Bronchial epithelial cell (primary cell): ENCODE measurements around the gene SETD1A. TPM values are rescaled to one million over a fixed set of nuclear protein-coding genes. Genes with fewer than 3 reads are reported as not detected.
"Not testable (repeated sequence)": the region's sequence is repeated elsewhere in the genome, so short reads cannot be mapped to it uniquely, and the experiment has no call there.

Experiments used
- DNase-seq: peaks from one replicate; pipeline ENCODE4 v3.0.0-alpha.2; 2010; ENCODE audit warnings: low read depth
- FAIRE-seq: peaks from 2 replicates; lab custom pipeline; 2011; peaks lifted over from hg19 to GRCh38; lab: Jason Lieb, UNC
- H3K27me3 ChIP-seq: 2 replicates; pipeline ENCODE4 v1.5.1; 2011; ENCODE audit warnings: low read length; ENCODE audit not compliant: control insufficient read depth, insufficient read depth
- H3K36me3 ChIP-seq: 2 replicates; pipeline ENCODE4 v1.5.1; 2011; ENCODE audit warnings: low read length; ENCODE audit not compliant: control insufficient read depth, insufficient read depth
- H3K4me3 ChIP-seq: 2 replicates; pipeline ENCODE4 v1.5.1; 2011; ENCODE audit warnings: mild to moderate bottlenecking, low read depth, low read length, control low read depth
- total RNA-seq: library from RNA; depleted of rRNA; stranded (reverse); fragments of >200 nt; gene quantifications from 2 replicates; pipeline ENCODE4 v1.2.1, GENCODE V29; 2014
- TF ChIP-seq, protein P1 (sequence below): IDR thresholded peaks from 2 replicates; pipeline ENCODE4 v1.5.1; 2011; ENCODE audit warnings: mild to moderate bottlenecking, moderate library complexity, low read length, control low read depth, inconsistent platforms; ENCODE audit not compliant: insufficient read depth, severe bottlenecking

The SETD1A gene
- total RNA-seq, 1 donor from 2014 or later: 1.3 TPM

DNA sequence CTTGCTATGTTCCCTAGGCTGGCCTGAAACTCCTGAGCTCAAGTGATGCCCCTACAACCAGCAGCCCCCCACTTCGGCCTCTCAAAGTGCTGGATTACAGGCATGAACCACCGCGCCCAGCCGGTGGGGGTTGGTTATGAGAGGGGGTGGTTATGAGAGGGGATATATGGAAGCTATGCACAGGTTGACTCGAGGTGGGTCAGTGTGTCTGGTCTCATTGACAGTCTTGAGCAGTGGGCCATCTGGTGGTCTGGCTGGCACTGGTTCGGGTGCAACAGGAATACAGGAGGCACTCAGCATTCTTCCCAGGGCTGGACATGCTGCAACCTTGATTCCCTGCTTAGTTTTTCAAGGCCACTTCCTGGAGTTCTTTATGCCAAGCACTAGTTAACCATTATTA is 58.5 kb downstream of the SETD1A start:
- H3K27me3 ChIP-seq: peaks cover 10% of the 10 kb centered on the region
- TF ChIP-seq, protein P1, sequence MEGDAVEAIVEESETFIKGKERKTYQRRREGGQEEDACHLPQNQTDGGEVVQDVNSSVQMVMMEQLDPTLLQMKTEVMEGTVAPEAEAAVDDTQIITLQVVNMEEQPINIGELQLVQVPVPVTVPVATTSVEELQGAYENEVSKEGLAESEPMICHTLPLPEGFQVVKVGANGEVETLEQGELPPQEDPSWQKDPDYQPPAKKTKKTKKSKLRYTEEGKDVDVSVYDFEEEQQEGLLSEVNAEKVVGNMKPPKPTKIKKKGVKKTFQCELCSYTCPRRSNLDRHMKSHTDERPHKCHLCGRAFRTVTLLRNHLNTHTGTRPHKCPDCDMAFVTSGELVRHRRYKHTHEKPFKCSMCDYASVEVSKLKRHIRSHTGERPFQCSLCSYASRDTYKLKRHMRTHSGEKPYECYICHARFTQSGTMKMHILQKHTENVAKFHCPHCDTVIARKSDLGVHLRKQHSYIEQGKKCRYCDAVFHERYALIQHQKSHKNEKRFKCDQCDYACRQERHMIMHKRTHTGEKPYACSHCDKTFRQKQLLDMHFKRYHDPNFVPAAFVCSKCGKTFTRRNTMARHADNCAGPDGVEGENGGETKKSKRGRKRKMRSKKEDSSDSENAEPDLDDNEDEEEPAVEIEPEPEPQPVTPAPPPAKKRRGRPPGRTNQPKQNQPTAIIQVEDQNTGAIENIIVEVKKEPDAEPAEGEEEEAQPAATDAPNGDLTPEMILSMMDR: no peak
- no peaks in the 10 kb centered on the region for H3K36me3 ChIP-seq
- no peak for DNase-seq
- no peak overlapping the region for H3K4me3 ChIP-seq
- FAIRE-seq: no peak

- not testable (repeated sequence) for H3K36me3 ChIP-seq, DNase-seq, H3K27me3 ChIP-seq, FAIRE-seq, H3K4me3 ChIP-seq
Observed at GRCh38 chr16:31017756-31018155, 60.2 kb downstream of the SETD1A start.

GRCh38 chr16:31020536-31020935 is 63.0 kb downstream of the SETD1A start:
- no peak overlapping the region for H3K4me3 ChIP-seq
- TF ChIP-seq, protein P1: no peak
- DNase-seq (no peak), FAIRE-seq (no peak)
- H3K36me3 ChIP-seq: no peaks in the 10 kb centered on the region
- H3K27me3 ChIP-seq: no peaks in the 10 kb centered on the region

DNA sequence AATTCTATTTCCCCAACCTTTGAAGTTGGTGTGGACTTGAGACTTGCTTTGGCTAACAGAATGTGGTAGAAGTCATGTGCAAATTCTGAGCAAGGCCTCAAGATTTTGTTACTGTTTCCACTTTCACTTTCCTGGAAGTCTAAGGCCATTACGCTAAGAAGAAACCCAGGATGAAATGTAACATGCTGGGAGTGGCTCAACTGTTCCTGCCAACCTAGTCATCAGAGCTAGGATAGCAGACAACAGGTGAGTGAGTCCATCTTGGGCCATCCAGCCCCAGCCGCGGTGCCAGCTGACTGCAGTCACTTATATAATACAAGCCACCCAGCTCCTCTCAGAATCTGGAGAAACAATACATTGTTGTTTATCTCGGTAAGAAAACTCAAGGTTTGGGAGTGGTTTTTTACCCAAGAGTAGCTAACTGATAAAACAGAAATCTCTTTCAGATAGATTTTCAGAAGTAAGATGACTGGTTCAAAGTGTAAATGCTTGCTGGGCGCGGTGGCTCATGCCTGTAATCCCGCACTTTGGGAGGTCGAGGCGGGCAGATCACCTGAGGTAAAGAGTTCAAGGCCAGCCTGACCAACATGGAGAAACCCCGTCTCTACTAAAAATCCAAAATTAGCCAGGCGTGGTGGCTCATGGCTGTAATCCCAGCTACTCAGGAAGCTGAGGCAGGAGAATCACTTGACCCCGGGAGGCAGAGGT is 65.1 kb downstream of the SETD1A start:
- H3K27me3 ChIP-seq: no peaks in the 10 kb centered on the region
- H3K36me3 ChIP-seq: no peaks in the 10 kb centered on the region
- H3K4me3 ChIP-seq: no peak overlapping the region
- TF ChIP-seq, protein P1: no peak
- FAIRE-seq (no peak), DNase-seq (no peak)

DNA sequence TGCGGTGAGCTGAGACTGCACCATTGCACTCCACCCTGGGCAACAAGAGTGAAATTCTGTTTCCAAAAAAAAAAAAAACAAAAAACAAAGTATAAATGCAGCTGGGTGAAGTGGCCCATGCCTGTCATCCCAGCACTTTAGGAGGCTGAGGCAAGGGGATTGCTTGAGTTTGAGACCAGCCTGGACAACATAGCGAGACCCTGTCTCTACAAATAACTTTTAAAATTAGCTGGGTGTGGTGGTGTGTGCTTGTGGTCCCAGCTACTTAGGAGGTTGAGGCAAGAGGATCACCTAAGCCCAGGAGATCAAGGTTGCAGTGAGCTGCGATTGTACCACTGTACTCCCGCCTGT is 65.7 kb downstream of the SETD1A start:
- H3K36me3 ChIP-seq: no peaks in the 10 kb centered on the region
- TF ChIP-seq, protein P1: no peak
- H3K4me3 ChIP-seq: no peak overlapping the region
- no peak for FAIRE-seq
- DNase-seq: no peak
- H3K27me3 ChIP-seq: no peaks in the 10 kb centered on the region

- TF ChIP-seq, protein P1: no peak
- H3K36me3 ChIP-seq: no peaks in the 10 kb centered on the region
- no peak for FAIRE-seq
- H3K4me3 ChIP-seq: no peak overlapping the region
- DNase-seq: no peak
- H3K27me3 ChIP-seq: no peaks in the 10 kb centered on the region
Observed at GRCh38 chr16:31023627-31024226, 66.2 kb downstream of the SETD1A start.
